IPS-NIHi11 (cell line): ENCODE results near the gene PALLD.
A peak's percentile ranks its signal among the peaks of the same experiment; 100 is the strongest.

Experiments used
- DNase-seq: peaks from one replicate; pipeline ENCODE4 v3.0.0; 2012; ENCODE audit warnings: mixed read lengths, low spot score

Gene PALLD

DNA sequence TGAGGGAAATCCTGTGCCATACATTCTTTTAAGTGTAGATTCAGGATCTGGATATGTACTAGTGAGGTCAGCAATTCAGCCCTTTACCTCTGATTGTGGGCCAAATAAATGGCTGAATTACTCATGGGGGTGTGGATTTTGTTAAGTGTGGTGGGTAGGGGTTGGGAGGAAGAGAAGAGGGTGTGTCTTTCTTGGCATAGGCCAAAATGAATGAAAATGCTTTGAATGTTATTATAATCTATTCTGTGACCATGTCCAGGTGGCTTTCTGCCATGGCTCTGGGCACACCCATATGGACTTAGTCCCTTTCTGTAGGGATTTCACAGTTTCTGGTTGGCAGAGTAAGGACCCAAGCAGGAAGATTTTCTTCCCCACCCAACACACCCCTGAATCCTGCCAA, 268.9 kb downstream of the PALLD start:
- no peak for DNase-seq

DNA sequence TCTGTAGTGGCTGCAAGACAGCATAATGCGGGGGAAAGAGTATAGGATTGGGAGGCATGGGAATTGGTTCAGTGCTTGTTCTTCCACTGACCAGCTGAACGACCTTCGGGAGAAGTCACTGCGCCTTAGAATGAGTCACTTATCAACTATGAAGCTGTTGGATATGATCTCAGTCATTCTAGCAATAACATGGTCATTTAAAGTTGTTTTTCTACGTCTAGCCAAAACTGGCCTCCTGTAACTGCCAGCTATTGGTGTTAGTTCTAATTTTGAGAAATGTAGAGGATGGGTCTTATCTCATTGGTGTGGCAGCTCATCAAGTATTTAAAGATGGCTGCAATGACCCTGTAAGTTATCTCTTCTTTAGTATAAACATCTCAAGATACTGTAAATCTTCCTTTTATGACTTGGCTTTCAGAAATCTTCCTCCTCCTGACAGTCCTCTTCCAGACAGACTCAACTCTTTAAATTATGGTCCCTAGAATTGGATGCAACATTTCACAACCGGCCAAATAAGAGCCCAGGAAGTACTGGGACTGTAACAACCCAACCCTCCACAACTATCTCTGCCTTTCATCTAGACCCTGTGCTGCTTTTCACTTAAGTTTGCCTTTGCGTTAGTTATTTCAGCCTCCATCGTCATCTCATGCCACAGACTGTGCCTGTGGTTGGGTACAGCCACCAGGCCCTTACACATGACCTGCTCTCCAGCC, 269.9 kb downstream of the PALLD start:
- no peak for DNase-seq

DNA sequence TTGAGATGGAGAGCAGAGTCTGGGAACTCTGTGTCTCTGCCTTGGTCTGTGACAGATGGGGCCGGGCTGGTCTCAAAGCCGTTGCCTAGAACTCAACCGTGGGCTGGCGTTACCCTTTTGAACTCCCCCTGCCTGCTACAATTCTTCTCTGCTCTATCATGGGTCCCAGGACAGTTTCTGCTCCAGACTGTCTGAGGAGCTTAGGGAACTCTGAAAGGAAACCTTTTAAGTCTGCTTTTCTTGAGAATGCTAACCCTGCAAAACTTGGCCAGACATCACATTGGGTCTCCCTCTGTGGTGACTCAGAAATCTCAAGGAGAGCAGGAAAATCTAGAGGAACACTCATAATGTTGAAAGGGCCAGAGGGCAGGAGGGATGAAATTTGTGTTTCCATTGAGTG, 272.6 kb downstream of the PALLD start:
- no peak for DNase-seq

DNA sequence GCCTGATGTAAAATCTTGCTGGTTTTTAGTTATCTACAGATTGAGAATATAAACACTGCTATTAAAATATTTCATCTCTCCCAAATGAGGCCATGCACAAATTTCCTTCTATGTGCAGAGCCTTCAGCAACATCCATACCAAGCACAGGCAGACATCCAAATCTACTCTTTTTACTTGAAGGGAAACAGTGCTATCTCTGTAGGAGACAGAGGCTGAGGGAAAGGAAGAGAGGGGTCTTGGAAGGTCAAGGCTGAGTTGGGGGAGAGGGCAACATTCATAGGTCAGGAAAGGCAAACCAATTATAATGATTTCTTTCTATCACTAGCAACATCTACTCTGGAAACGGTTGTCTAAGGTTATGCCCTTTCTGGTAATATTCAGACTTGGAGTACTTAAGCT, 273.0 kb downstream of the PALLD start:
- no peak for DNase-seq

DNA sequence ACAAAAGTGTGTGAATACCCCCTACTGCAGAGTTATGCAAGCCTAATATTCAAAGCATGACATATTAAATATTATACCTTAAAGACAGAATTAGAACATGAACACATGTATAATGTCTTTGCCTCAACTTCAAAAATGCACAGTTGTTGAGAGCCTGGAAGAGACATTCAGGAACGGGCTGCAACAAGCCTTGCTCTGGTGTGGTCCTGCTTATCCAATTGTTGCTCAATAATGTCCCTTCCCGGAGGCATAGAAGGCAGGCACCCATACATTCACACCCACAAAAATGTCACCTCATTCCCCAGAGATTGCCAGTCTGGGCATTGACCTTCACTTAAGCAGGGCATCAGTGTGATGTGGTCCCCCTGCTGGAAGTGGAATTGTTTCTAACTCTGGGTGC, 274.4 kb downstream of the PALLD start:
- DNase-seq = no peak

DNA sequence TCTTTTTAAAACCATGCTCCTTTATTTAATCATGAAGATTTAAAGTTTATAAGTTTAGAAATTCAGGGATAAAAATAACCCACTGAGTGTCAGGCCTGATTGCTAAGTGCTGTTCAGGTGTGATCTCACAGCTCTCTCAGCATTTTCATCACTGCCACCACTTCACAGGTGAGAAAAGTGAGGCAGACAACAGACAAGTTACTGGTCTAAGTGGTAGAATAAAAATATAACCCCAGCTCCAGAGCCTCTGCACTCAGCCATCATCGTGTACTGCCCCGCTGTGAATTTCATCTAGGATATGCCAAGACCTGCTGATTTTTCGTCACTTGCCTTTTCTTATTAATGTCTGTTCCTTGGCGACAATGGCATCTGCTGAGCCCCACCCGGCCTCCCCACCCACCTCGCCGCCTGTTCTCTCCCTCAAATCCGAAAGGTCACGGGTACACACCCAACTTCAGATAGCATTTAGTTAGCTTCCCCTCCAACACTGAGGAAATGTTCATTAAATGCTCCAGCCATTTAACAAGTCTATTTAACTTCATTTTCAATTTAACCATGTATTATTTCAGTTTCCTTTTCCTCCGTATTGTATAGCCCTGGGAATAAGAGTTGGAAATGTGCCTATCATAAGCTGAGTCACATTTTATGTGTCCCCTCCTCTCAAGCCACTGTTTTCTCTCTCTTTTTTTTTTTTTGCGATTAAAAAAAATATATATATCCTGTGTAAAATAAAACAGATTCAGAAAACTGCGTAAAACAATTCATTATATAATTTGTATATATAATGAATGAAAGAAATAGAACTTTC, 276.7 kb downstream of the PALLD start:
- no peak for DNase-seq

DNA sequence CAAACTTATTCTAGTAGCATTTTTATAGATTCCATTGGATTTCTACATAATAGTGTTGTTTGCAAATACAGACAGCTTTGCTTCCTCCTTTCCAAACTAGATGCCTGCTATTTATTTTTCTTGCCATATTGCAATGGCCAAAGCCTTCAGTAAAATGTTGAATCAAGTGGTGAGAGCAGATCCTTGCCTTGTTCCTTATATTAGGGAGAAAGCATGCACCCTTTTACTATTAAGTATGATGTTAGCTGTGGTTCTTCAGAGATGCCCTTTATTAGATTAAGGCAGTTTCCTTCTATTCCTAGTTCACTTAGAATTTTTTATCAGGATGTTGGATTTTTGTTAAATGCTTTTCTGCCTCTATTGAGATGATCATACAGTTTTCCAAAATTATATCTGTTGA, 279.5 kb downstream of the PALLD start:
- no peak for DNase-seq

DNA sequence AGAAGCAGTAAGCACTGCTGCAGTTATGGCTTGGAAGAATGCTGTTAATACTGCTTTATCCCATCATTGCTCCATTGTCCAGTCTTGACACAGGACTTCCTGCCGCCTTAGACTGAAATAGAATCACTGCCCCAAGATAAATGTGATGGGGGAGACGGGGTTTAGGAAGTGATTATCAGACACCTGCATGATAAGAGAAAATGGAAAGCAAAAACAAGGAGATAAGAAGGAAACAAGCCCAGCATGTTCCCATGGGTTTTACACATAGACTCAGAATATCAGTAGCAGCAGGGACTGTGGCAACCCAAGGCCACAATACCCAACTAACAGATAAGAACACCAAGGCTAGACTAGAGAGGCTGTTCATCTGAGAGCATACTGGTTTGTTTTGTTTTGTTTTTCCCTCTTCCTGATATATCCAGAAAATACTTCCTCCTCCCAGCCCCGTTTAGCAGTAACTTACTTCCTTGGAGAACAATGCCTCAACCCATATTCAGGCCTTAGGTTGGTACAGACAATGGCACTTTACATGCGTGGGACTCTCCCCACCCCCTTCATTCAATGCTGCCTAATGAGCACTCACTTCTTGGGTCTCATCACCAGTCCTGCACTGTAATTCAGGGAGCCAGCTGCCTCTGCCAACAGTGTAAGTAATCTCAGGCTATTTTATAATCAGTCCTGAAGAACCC, 280.6 kb downstream of the PALLD start:
- DNase-seq = no peak

DNA sequence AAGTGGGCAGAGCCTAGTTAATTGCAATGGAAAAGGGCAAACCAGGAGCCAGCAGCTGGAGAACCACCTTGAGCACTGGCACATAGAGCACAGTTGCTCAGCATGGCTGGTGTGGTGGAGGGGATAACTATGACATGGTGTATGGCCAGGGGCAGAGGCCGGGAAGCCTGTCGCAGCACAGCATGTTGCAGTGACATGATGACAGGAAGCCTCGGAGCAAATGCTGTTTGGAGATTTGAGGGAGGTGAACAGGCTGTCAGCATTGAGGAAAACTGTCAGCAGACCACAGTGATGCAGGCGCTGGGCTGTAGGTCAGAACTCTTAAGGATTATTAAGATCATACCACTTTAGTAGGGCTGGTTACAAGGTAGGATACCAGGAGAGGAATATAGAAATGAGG, 284.5 kb downstream of the PALLD start:
- DNase-seq = no peak

DNA sequence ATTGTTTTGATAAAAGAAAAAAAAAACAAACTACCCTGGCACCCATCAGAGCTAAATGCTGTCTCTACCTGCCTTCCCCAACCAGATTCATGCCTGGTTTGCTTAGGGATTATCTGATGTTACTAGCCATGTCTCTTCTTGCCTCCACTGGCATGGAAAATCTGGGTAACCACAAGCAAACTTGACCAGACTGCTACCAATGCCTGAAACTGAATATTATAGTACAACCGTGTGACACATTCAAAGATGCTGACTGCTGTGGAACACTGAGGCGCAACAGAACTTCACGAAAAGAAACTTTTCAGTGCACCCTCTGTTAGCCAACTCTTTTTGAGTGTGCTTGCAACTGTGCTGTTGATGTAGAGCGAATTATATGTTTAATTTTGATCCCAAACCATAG, 285.1 kb downstream of the PALLD start:
- DNase-seq = no peak

DNA sequence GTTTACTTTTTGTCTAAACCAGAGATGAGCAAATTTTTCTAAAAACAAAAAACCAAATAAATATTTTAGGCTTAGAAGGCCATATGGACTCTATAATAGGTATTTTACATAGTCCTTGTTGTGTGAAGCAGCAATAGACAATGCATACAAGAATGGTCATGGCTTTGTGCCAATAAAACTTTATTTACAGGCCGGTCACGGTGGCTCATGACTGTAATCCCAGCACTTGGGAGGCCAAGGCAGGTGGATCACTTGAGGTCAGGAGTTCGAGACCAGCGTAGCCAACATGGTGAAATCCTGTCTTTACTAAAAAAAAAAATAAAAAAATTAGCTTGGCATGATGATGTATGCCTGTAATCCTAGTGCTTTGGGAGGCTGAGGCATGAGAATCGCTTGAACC, 285.6 kb downstream of the PALLD start:
- DNase-seq = no peak

DNA sequence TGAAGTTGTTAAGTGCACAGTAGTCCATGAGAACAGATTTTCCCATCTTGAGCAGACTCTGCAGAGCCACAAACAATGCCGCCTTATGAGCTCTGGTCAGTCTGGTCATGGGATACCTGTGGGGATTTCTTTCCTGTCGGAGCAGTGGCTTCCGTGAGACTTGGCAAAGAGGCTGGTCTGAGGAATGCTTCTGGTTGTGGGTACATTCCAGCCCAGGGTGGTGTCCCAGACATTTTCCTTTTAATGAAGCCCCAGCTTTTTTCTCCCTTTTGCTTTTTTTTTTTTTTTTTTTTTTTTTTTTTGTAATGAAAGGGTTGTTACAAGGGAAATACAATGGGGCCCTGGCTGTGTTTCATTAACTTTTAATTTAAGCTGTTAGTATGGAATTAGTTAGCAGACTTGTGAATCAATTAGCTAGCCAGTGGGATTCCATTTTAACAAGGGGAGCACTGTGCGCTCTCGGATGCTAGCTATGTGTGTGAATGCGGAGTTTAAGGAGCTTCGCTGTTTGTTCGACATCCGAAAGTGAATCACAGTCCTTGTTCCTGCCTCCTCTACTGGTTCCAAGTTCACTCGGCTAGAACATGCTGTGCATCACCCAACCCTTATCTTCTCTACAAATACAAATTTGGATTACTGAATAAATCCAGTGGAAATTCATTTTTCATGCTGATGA, 288.1 kb downstream of the PALLD start:
- DNase-seq = peak; percentile 34

DNA sequence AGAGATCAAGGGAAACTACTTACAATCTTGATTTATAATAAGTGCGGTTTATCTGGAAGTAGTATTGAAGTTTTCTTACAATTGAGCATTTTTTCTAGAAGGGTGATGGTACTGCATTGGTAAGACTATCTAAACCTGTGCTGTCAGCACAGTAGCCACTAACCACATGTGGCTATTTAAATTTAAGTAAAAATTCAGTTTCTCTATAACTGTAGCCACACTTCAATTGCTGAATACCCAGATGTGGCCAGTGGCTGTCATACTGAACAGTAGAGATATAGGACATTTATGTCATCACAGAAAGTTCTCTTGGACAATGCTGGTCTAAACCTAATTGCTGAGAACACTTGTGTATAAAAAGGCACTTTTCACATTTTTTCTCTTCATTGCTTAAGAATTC, 290.5 kb downstream of the PALLD start:
- DNase-seq = no peak

DNA sequence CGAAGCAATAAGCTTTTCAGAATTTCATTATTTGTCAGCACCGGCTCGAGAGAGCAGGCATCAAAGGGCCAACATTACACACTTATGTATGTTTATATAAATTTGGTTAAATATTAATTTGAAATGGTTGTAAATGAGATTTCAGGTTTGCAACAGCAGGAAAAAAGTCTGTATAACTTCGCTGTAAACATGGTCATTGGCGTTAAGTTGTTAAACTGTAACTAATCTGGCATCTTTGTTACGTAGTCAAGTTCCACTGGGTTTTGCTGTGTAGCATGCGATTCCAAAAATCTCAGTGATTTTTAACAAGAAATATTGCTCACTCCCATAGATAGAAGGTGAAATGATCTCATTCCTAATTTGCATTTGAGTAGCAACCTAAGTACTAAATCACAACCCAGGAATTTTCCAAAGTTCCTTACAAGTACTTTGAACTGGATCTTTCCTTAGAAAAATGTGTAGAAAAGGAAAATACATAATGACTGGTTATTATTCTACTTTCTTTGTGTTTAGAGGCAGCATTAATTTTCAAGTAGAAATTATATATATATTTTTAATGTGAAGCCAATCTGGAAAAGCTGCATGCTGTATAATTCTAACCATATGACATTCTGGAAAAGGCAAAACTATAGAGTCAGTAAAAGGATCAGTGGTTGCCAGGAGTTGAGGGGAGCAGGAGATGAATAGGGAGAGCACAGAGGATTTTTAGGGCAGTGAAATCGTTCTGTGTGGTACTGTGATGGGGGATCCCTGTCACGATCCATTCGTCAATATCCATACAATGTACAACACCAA, 291.1 kb downstream of the PALLD start:
- DNase-seq = no peak

DNA sequence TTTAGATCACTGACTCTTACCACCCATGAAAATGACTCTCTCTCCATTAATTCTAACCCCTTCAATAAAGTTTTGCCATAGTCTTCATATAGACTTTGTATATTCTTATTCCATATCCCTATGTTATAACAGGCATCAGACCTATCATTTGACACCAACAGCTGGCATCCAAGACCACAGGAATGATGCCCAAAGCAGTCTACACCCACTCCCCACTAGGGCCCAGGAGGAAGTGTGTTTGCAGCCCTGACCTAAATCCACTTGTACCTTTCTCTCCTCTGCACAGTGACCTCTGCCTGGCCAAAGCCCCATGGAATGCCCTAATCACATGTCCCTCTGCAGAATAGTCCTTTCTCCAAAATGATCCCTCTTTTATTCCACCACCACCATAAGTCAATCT, 294.0 kb downstream of the PALLD start:
- DNase-seq = no peak

DNA sequence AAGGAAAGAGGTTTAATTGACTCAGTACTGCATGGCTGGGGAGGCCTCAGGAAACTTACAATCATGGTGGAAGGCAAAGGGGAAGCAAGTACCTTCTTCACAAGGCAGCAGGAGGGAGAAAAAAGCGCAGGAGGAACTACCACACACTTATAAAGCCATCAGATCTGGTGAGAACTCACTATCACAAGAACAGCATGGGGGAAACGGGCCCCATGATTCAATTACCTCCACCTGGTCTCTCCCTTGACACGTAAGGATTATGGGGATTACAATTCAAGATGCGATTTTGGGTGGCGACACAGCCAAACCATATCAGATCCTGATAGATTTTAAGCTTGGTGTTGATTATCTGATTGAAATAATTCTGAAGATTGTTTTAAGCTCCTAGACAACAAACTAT, 294.5 kb downstream of the PALLD start:
- no peak for DNase-seq

DNA sequence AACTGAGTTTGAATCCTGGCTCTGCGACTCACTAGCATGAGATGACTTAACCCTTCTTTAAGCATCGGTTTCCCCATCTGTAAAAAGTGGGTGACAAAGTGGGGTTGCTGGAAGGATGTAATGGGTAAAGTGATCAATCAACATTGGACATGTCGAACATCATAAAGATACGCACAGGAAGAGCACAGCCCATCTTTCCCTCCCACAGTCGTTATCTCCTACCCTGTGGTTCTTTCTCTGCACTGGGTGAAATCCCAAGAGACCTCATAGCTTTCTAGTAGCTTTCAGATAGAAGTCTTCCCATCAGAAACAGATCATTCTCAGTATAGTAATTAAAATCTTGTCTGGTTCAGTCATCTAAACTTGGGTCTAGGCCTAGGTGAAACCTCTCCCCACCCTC, 296.7 kb downstream of the PALLD start:
- DNase-seq = no peak

DNA sequence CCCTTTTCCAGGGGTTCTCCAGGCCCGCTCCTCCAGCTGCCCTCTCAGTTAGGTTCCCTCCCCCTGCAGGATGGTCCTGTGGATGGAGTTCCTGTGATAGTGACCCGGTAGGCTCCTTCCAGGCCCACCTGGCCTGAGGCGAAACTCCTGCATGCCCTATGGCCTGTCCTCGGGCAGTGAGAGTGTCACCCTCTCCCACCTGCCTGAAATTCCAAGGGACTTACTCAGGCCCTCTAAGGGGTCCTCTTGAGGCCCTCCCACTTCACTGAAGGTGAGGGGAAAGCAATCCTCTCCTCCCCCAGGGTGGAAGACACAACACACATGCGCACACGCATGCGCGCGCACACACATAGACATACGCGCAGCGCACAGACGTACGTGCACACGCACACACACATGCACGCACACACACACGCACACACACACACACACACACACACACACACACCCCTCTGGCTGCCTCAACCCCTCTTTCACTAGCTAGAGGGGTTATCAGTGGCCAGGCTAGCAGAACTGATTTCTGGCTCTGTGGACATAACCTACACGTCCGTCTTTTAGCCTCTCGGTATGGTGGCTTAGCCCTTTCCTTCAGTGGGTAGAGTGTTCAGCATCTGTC, 297.3 kb downstream of the PALLD start:
- DNase-seq = no peak

DNA sequence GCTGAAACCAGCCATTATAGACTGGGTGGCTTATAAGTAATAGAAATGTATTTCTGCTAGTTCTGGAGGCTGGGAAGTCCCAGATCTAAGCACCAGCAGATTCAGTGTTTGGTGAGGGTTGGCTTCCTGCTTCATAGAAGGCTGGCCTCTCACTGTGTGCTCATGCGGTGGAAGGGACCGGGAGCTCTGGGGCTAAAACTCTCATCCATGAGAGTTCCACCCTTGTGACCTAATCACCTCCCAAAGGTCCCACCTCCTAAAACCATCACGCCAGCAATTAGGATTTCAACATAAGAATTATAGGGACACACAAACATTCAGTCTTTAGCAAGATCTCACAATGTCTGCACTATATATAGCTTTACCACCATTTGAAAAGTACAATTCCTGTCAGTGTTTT, 298.0 kb downstream of the PALLD start:
- DNase-seq = no peak

DNA sequence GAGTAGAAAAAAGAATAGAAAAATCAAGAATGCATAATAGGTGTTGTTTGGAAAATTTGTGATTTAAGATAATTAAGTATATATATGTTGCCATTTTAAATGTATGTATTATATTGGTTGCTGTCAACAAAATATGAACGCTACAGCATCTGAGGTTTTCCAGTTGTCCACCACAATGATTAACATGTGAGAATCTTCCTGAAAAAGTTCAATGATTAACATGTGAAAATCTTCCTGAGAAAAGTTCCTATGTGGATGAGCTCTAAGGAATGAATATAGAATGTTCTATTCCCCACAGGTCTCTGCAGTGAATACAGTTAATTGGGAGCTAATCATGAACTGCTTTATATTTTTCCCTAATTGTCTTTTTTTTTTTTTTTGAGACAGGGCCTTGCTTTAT, 298.5 kb downstream of the PALLD start:
- DNase-seq = no peak

DNA sequence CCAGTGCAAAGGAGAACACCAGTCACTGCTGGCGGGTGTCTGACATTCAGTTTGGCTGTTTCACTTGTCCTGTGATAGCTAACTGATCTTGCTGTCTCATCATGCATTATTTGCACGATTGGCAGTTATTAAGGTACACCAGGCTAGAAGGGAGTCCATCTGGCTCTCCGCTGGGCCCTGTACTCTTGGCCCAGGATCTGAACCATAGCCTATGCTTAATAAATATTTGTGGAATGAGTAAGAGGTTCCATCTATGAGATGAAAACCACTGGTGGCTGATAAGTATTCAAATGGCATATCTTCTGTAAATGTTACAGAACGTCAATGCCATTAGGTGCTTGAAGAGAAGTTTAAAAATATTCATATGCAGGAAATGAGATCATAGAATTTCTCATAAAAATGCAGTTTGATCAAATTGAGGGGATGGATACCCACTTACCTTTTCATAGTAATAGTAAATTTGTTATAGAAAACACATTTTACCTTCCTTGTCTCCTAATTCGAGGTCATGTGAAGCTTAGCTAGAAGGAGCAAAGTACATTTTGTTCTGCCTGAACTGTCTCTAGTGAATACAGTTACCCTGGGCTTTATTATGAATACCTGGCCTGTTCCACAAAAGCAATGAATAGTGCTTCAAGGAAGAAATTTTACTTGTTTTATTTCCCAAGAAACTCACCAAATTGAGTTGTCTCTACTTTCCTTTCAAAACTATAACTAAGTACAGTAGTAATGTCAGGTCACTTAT, 299.7 kb downstream of the PALLD start:
- no peak for DNase-seq
